ENCODE results near the gene KIF5B.
"Not testable (repeated sequence)": the region's sequence is repeated elsewhere in the genome, so short reads cannot be mapped to it uniquely, and the experiment has no call there.

KIF5B gene

GRCh38 chr10:32060347-32060746 is 4.1 kb upstream of the KIF5B start:
- DNase-seq (ENCODE audit: low read depth in 2 of 2) = no peak

- no peak for DNase-seq (ENCODE audit: low read depth in 2 of 2)
Measured at GRCh38 chr10:32059472-32059871, 3.2 kb upstream of the KIF5B start.

GRCh38 chr10:32057036-32057372 is 779 bp upstream of the KIF5B start:
- no peak for DNase-seq (ENCODE audit: low read depth in 2 of 2)

DNA sequence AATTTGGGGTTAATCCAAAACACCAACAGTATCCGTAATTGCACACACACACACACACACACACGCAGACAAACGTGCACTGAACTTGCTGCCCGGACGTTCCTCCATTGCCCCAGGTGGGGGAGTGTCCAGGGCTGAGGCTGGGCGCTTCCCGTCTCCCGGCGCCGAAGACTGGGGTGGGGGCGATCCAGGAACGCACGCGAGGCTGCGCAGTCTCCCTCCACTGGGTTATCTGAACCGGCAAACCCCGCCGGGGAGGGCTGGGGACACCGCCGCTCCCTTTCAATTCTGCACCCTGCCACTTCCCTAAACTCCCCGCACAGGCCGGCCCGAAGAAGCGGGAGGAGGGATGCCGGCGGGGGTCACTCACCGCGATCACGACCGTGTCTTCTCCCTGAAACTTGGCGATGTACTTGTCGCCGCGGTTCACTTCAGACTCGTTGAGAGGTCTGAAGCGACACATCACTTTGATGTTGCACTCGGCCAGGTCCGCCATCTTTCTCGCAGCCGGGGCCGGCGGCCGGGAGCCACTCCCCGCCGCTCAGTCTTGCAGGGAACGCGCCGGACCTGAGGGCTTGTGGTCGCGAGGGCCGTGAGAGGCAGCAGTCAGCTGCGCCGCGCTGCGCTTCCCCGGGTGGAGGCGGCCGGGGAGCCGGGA is 618 bp downstream of the KIF5B start:
- peak; percentile 19 to 27 for DNase-seq (ENCODE audit: low read depth in 2 of 2)

DNA sequence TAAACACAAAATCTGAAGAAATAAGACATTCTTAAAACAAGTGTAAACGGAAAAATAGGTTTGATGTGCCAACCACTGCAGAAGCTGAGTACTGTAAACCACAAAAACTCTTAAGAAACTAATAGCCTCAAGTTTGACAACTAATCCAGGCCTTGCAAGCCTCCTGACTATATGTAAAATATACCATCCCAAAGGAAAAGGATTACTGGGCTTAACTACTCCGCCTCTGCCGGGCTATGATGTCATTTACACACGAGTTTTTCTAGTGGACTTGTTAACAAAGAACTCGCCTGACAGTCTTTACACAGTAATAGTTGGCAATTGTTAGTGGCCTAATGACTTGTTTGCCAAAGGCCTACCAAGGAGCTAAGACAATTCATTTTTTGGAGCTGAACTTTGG is 2.1 kb downstream of the KIF5B start:
- no peak for DNase-seq (ENCODE audit: low read depth in 2 of 2)

DNA sequence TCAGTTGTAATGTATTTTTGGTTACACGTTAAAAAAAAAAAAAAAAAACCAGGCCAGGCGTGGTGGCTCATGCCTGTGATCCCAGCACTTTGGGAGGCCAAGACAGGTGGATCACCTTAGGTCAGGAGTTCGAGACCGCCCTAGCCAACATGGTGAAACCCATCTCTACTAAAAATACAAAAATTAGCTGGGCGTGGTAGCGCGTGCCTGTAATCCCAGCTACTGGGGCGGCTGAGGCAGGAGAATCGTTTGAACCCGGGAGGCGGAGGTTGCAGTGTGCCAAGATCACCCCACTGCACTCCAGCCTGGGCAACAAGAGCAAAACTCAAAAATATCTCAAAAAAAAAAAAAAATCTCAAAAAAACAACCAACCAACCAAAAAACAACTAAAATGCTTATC is 2.8 kb downstream of the KIF5B start:
- not testable (repeated sequence) for DNase-seq (ENCODE audit: low read depth in 2 of 2)

GRCh38 chr10:32051926-32052325 is 4.3 kb downstream of the KIF5B start:
- no peak for DNase-seq (ENCODE audit: low read depth in 2 of 2)

GRCh38 chr10:32050177-32050576 is 6.0 kb downstream of the KIF5B start:
- DNase-seq (ENCODE audit: low read depth in 2 of 2) = no peak

- DNase-seq (ENCODE audit: low read depth in 2 of 2) = no peak
Measured at GRCh38 chr10:32049113-32049512, 7.1 kb downstream of the KIF5B start.

DNA sequence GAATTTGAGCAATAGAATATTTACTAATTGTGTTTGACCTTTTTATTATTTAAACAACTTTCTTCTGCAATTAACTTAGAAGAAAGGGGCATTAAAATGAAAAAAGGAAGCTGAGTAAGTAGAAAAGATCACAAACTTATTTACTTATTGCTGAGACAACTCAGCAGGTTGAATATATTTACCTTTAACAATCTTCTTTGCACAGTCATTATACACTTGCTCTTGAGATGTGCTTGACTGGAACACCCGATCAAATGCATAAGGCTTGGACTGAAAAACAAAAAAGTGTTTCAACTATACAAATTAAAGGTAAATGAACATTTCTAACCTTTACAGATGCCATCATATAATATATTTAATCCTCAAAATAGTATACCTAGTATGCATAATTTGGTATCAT is 7.9 kb downstream of the KIF5B start:
- DNase-seq (ENCODE audit: low read depth in 2 of 2) = no peak

DNA sequence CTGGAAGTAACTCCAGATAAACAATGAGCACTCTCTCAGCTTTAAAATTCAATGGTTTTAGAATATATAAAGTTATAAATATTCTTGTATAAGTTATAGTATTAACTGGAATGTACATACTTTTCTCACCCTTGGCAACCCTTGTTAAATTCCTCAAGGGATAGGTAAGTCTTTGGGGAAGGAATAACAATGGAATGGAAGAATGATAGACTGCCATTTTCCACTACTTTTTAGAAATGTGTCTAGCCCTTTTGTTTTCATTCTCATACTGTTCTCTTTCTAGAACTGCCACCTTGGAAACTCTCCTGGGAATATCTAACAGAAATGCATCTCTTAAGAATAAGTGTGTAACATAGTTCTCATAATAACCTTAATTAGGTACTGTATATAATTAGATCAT is 8.3 kb downstream of the KIF5B start:
- DNase-seq (ENCODE audit: low read depth in 2 of 2) = no peak

- DNase-seq (ENCODE audit: low read depth in 2 of 2) = no peak
Measured at GRCh38 chr10:32046151-32046550, 10.1 kb downstream of the KIF5B start.

- not testable (repeated sequence) for DNase-seq (ENCODE audit: low read depth in 2 of 2)
Measured at GRCh38 chr10:32042730-32043129, 13.5 kb downstream of the KIF5B start.

- DNase-seq (ENCODE audit: low read depth in 2 of 2) = no peak
Measured at GRCh38 chr10:32041290-32042028, 14.8 kb downstream of the KIF5B start.

GRCh38 chr10:32039734-32040133 is 16.5 kb downstream of the KIF5B start:
- no peak for DNase-seq (ENCODE audit: low read depth in 2 of 2)

DNA sequence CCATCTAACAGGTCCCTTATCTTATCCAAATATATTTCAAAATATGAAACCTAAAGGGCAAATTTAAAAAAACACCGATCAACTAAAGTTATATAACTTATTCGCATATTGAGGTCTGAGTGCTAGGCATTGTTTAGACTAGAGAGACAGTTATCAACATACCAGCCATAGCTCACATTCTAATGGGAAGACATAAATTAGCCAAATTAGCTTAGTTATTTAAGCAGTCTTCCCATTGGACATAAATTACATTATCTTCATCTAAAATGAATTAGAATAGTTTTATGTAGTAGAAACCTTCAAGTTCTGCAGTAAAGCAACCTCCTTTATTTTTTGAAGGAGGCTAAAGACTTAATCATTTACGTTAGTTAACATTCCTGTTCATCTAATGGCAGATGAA is 17.4 kb downstream of the KIF5B start:
- no peak for DNase-seq (ENCODE audit: low read depth in 2 of 2)

DNA sequence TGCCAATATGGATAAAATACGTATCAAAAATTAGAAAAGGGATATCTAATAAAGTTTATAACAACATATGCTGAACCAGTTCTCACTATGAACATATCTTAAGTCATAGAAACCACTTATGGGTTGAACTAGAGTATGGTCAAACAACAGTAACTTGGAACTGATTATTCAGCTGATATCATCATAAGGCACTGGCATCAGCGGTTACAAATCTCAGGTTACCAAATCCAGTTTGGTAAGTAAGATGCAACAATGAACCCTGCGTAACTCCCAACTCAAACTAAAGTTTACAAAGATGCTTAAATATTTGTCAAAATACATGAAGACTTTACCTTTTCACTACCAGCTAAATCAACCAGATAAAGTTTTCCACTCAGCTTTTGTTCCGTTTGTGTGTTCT is 19.3 kb downstream of the KIF5B start:
- DNase-seq (ENCODE audit: low read depth in 2 of 2) = no peak

- no peak for DNase-seq (ENCODE audit: low read depth in 2 of 2)
Measured at GRCh38 chr10:32035038-32035437, 21.2 kb downstream of the KIF5B start.

GRCh38 chr10:32033171-32033570 is 23.1 kb downstream of the KIF5B start:
- no peak for DNase-seq (ENCODE audit: low read depth in 2 of 2)

GRCh38 chr10:32031920-32032319 is 24.3 kb downstream of the KIF5B start:
- no peak for DNase-seq (ENCODE audit: low read depth in 2 of 2)

DNA sequence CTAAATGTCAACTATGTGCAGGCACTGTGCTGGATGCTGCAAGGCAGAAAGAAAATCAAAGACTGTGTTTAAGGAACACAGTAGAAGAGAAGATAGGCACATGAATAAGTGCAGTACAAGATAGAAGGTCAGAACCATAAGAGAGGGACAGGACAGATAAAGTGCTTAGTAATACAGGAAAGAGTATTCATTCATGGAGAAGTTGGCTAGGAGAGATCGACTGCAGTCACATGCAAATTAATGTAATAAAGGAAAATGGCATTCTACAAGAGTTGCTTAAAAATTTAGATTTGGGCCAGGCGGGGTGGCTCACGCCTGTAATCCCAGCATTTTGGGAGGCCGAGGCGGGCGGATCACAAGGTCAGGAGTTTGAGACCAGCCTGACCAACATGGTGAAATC is 24.8 kb downstream of the KIF5B start:
- no peak for DNase-seq (ENCODE audit: low read depth in 2 of 2)

DNA sequence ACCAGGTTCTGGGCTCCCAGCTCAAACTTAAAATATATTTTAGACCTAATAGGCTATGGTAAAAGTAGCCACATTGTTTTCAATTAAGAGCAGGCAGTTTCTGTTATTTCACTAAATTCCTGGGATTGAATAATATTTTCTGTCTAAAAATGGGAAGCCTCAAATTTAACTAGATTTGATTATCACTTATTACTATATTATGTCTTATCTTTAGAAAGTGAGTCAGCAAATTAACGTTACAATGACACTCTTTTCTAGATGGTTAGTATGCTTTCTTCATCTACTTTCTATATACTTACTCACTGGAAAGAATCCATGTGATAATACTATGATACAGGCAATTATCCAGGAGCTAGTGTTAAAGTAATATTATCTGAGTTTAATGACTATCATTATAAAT is 27.5 kb downstream of the KIF5B start:
- no peak for DNase-seq (ENCODE audit: low read depth in 2 of 2)

DNA sequence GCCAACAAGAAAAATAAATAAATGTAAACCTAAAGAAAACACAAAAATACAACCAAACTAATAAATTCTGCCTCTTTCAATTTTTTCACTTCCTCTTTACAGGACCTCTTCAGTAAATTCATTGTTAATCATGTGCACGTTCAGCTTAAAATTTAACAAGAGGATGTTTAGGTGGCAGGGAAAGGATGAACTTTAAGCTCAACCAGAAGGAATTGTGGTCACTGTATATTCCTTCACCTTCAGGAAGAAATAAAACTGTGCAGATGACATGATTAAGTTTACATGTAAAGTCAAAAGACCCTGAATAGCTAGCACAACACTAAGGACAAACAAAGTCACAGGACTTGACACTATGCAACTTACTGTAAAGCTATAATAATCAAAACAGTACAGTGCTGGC is 33.0 kb downstream of the KIF5B start:
- no peak for DNase-seq (ENCODE audit: low read depth in 2 of 2)

DNA sequence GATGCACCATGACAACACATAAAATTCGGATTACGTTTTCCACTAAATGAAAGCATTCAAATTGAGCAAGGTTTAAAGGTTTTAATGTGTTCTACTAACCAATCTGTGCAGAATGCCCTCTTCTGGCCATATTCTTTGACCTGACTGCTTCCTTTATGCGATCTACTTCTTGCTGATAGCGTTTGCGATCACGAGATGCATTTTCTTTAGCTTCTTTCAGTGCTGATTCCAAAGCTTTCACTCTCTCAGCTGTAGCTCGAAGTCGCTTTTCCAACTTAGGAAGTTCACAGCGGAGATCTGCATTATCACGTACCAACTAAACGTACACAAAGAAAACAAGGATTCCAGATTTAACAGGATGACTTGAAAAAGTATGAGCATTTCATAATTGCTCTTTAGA is 39.2 kb downstream of the KIF5B start:
- no peak for DNase-seq (ENCODE audit: low read depth in 2 of 2)

Data from activated CD4-positive, alpha-beta T cell treated with anti-CD3 and anti-CD28 coated beads for 24 hours (primary cell).